ENCODE measurements around the gene FNDC3A. TPM values are rescaled to one million over a fixed set of nuclear protein-coding genes. Genes with fewer than 3 reads are reported as not detected.

FNDC3A gene
- total RNA-seq, 4 donors from 2014 or later, result 31.3 to 129 (median 69.9) TPM

DNA sequence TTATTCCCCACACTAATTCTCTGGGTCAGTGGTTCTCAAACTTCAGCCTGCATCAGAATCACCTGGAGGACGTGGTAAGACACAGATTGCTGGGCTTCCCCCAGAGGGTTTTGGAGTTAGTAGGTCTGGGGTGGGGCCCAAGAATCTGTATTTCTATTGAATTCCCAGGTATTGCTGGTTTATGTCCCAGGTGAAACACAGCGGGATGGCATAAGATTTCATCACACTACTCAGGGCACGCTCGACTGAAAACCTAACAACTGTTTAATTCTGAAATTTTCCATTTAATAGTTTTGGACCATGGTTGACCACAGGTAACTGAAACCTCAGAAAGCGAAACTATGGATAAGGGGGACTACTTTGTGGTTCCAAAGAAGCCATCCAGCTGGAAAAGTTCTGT, 250.9 kb downstream of the FNDC3A start:
- DNase-seq, result no peak
- H3K27me3 ChIP-seq, result peaks cover 3 to 7% of the 10 kb centered on the region in 2 donors
- H3K4me3 ChIP-seq, result no peak overlapping the region
- H3K9me3 ChIP-seq, result no peaks in the 10 kb centered on the region
- H3K36me3 ChIP-seq, result no peaks in the 10 kb centered on the region
- intact Hi-C loops (cut with DNase I; ENCODE audit: low total_unique reads), result no loop called here
- no peak overlapping the region for H3K27ac ChIP-seq
- no peaks in the 10 kb centered on the region for H3K4me1 ChIP-seq
- no peak for TF ChIP-seq CTCF (IDR thresholded peaks at IDR 0.05)
- no peak for TF ChIP-seq POLR2A (IDR thresholded peaks at IDR 0.05)

GRCh38 chr13:49234741-49235140, 259.0 kb downstream of the FNDC3A start:
- intact Hi-C loops (cut with DNase I; ENCODE audit: low total_unique reads), result no loop called here
- DNase-seq, result no peak
- H3K9me3 ChIP-seq, result no peaks in the 10 kb centered on the region
- TF ChIP-seq CTCF (IDR thresholded peaks at IDR 0.05) (no peak), POLR2A (IDR thresholded peaks at IDR 0.05) (no peak)
- no peaks in the 10 kb centered on the region for H3K4me1 ChIP-seq
- H3K27me3 ChIP-seq, result no peaks in the 10 kb centered on the region
- H3K36me3 ChIP-seq, result no peaks in the 10 kb centered on the region
- no peak overlapping the region for H3K27ac ChIP-seq
- H3K4me3 ChIP-seq, result no peak overlapping the region

- Histone ChIP-seq H3K27ac (no peak overlapping the region), H3K9me3 (no peaks in the 10 kb centered on the region), H3K4me3 (no peak overlapping the region), H3K4me1 (no peaks in the 10 kb centered on the region), H3K27me3 (no peaks in the 10 kb centered on the region), H3K36me3 (no peaks in the 10 kb centered on the region)
- TF ChIP-seq CTCF (IDR thresholded peaks at IDR 0.05), result no peak
- no peak for TF ChIP-seq POLR2A (IDR thresholded peaks at IDR 0.05)
- intact Hi-C loops (cut with DNase I; ENCODE audit: low total_unique reads), result no loop called here
- no peak for DNase-seq
These were observed 260.2 kb downstream of the FNDC3A start for GRCh38 chr13:49235856-49236431.

DNA sequence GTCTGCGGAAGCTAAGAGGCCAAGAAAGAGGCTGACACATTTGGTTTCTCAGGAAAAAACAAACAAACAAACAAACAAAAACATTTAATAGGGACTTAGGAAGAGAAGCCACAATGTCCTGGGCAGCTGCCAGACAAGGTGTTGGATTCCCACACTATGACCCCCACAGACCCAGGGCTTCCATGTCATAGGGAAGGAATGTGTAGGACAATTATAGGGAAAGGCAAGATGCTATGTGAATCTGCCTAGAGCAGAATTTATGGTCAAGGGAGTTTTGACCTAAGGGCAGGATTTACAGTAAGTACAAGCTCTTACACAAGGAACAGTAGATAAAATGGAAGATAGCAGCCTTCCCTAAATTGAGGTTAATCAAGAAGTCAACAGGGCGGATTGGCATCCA, 262.9 kb downstream of the FNDC3A start:
- Histone ChIP-seq H3K4me1 (no peaks in the 10 kb centered on the region), H3K27ac (no peak overlapping the region), H3K27me3 (no peaks in the 10 kb centered on the region), H3K36me3 (no peaks in the 10 kb centered on the region), H3K9me3 (no peaks in the 10 kb centered on the region), H3K4me3 (no peak overlapping the region)
- no peak for TF ChIP-seq POLR2A (IDR thresholded peaks at IDR 0.05)
- TF ChIP-seq CTCF (IDR thresholded peaks at IDR 0.05), result no peak
- no peak for DNase-seq
- intact Hi-C loops (cut with DNase I; ENCODE audit: low total_unique reads), result no loop called here

GRCh38 chr13:49240017-49240416, 264.3 kb downstream of the FNDC3A start:
- Histone ChIP-seq H3K4me3 (no peak overlapping the region), H3K27ac (no peak overlapping the region), H3K36me3 (no peaks in the 10 kb centered on the region), H3K4me1 (no peaks in the 10 kb centered on the region), H3K27me3 (no peaks in the 10 kb centered on the region), H3K9me3 (no peaks in the 10 kb centered on the region)
- TF ChIP-seq CTCF (IDR thresholded peaks at IDR 0.05) (peak in 1 of 4 experiments; percentile 7), POLR2A (IDR thresholded peaks at IDR 0.05) (no peak)
- intact Hi-C loops (cut with DNase I; ENCODE audit: low total_unique reads), result no loop called here
- no peak for DNase-seq
